ENCODE measurements around the gene ELFN1.

GRCh38 chr7:1743481-1744230 lies 73.6 kb downstream of the ELFN1 start:
- TF ChIP-seq GATA3 (IDR thresholded peaks at IDR 0.05; ENCODE audit: low read depth, low read length) (no peak), GATA2 (IDR thresholded peaks at IDR 0.05; ENCODE audit: low read depth, low read length) (no peak)

All from SH-SY5Y (cell line).